GM10248 (cell line): ENCODE data around the gene CLMP.

Source experiments
- CTCF ChIA-PET: fragments of 300-600 bp; sonication (Branson Sonifier 250); formaldehyde crosslinking; extraction: SDS; loops from one replicate; lab custom pipeline; 2021; ENCODE audit warnings: antibody characterized with exemption; lab: Yijun Ruan, JAX
- POLR2A ChIA-PET: fragments of 350-650 bp; sonication (Branson Sonifier 250); formaldehyde crosslinking; extraction: SDS; loops from one replicate; lab custom pipeline; 2020; ENCODE audit warnings: antibody characterized with exemption; lab: Yijun Ruan, JAX
- DNase-seq: peaks from one replicate; pipeline ENCODE4 v3.0.0; 2012; ENCODE audit errors: extremely low spot score
- TF ChIP-seq, protein P1 (sequence below): IDR thresholded peaks from 2 replicates; pipeline ENCODE4 v1.5.1; 2012; ENCODE audit warnings: mild to moderate bottlenecking, low read depth; ENCODE audit errors: extremely low read depth, missing control alignments, control extremely low read depth

Gene CLMP

DNA sequence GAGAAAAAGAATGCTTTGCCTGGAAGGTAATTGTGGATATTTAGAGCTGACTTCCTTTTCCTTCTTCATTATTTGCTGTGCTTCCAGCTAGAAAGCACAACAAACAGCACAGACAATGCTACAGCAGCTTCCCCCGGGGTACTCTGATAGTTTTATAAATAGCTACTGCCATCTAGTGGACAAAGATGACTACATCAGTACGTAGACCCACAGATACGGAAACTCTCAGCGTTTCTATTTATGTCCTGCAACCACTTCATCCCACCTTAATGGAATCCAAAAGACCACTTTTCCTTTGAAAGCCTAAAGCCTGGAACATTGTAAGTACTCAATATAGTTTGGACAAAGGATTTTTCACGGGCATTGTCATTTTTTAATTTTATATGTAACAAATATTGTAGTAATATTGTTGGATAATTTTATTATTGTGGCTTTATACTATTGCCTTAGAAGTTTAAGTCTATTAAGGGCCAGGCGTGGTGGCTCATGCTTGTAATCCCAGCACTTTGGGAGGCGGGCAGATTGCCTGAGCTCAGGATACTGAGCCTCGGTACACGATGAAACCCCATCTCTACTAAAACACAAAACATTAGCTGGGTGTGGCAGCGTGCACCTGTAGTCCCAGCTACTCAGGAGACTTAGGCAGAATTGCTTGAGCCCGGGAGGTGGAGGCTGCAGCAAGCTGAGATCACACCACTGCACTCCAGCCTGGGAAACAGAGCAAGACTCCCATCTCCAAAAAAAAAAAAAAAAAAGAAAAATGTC, 140.6 kb downstream of the CLMP start:
- peak; percentile 76 for DNase-seq
- ChIA-PET POLR2A (interaction anchor here (0.5 to 2.1 kb wide), 13 partner anchors 8 to 836 kb away, joined by 3 to 22 read pairs (median 4); partner anchors contain the start of gene HSPA8), CTCF (interaction anchor here (0.6 to 6.2 kb wide), 40 partner anchors 10 to 526 kb away, joined by 3 to 86 read pairs (median 5); partner anchors contain the start of gene HSPA8)
- TF ChIP-seq, protein P1, sequence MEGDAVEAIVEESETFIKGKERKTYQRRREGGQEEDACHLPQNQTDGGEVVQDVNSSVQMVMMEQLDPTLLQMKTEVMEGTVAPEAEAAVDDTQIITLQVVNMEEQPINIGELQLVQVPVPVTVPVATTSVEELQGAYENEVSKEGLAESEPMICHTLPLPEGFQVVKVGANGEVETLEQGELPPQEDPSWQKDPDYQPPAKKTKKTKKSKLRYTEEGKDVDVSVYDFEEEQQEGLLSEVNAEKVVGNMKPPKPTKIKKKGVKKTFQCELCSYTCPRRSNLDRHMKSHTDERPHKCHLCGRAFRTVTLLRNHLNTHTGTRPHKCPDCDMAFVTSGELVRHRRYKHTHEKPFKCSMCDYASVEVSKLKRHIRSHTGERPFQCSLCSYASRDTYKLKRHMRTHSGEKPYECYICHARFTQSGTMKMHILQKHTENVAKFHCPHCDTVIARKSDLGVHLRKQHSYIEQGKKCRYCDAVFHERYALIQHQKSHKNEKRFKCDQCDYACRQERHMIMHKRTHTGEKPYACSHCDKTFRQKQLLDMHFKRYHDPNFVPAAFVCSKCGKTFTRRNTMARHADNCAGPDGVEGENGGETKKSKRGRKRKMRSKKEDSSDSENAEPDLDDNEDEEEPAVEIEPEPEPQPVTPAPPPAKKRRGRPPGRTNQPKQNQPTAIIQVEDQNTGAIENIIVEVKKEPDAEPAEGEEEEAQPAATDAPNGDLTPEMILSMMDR = peak; percentile 65

- CTCF ChIA-PET = interaction anchor here (0.9 to 6.2 kb wide), 29 partner anchors 9 to 527 kb away, joined by 3 to 86 read pairs (median 5); partner anchors contain the start of gene HSPA8
- DNase-seq = no peak
- POLR2A ChIA-PET = interaction anchor here (0.8 to 2.1 kb wide), 2 partner anchors 9 to 188 kb away, joined by 3 to 22 read pairs; partner anchors contain the start of gene HSPA8
- TF ChIP-seq, protein P1 = no peak
These were observed 141.9 kb downstream of the CLMP start for GRCh38 chr11:123052901-123053721.

DNA sequence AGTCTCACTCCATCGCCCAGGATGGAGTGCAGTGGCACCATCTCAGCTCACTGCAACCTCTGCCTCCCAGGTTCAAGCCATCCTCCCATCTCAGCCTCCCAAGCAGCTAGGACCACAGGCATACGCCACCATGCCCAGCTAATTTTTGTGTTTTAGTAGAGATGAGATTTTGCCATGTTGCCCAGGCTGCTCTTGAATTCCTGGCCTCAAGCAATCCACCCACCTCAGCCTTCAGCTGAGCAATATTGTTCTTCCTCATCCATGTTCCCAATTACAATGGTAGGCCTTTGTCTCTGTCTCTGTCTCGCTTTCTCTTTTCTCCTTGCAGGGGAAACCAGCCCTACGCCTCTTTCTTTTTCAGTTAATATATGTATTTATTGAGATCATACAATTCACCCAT, 143.4 kb downstream of the CLMP start:
- ChIA-PET CTCF (interaction anchor here (3.6 to 6.2 kb wide), 4 partner anchors 20 to 256 kb away, joined by 19 to 86 read pairs (median 40); no protein-coding TSS in a partner anchor), POLR2A (no interaction called here)

DNA sequence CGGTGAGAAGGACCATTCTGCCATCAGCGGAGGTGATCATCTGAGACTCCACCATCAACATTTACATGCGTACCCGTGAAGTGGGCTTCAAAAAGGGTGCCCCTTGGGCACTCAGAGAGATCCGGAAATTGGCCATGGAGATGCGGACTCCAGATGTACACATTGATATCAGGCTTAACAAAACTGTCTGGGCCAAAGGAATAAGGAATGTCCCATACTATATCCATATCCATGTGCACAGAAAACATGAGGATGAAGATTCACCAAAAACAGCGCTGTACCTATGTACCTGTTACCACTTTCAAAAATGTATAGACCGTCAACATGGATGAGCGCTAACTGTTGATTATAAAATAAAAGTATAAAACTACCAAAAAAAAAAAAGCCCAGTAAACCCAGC, 143.9 kb downstream of the CLMP start:
- ChIA-PET POLR2A (no interaction called here), CTCF (interaction anchor here (5.4 kb wide), 1 partner anchor 19 kb away, joined by 31 read pairs; no protein-coding TSS in a partner anchor)
- TF ChIP-seq, protein P1 = no peak
- DNase-seq = no peak

More for the DNA sequence above, 143.4 kb downstream of the CLMP start:
- TF ChIP-seq, protein P1 = no peak
- DNase-seq = no peak

DNA sequence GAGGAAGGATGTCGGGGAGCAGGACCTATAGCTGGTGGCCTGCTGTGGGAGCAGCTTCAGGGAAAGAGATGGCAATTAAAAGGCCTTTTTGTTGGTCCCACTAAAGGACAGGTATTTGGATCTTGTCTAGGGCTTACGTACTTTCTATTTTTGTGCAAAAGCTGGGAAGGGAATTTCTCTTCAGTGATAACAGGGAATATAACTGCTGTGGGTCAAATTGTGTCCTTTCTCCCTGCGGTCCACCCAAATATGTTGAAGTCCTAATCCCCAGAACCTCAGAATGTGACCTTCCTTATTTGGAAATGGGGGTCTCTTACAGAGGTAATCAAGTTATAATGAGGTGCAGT, 147.1 kb downstream of the CLMP start:
- ChIA-PET POLR2A (interaction anchor here (2.9 kb wide), 1 partner anchor 14 kb away, joined by 22 read pairs; the partner anchor contains the start of gene HSPA8), CTCF (interaction anchor here (1.2 to 3.3 kb wide), 7 partner anchors 9 to 267 kb away, joined by 3 to 10 read pairs (median 7); no protein-coding TSS in a partner anchor)
- TF ChIP-seq, protein P1 = no peak
- no peak for DNase-seq

- POLR2A ChIA-PET = interaction anchor here (2.9 kb wide), 1 partner anchor 14 kb away, joined by 22 read pairs; the partner anchor contains the start of gene HSPA8
- CTCF ChIA-PET = interaction anchor here (1.2 to 5.8 kb wide), 10 partner anchors 8 to 267 kb away, joined by 3 to 52 read pairs (median 7); no protein-coding TSS in a partner anchor
- DNase-seq = no peak
- TF ChIP-seq, protein P1 = no peak
These were observed 147.6 kb downstream of the CLMP start for GRCh38 chr11:123047266-123047946.
